GM19025 (cell line): Measurements from ENCODE around the gene MARCHF3.
"Not testable (repeated sequence)": the region's sequence is repeated elsewhere in the genome, so short reads cannot be mapped to it uniquely, and the experiment has no call there.

Source experiments
- ATAC-seq: cut with Tn5 transposase; IDR thresholded peaks from one replicate; pipeline ENCODE4 v1.9.1; 2021; ENCODE audit warnings: mild to moderate bottlenecking, low read depth, moderate library complexity; ENCODE audit not compliant: unreplicated experiment

The MARCHF3 gene

GRCh38 chr5:126925482-126925881, 104.9 kb downstream of the MARCHF3 start:
- no peak for ATAC-seq

GRCh38 chr5:126924331-126925033, 105.9 kb downstream of the MARCHF3 start:
- ATAC-seq = no peak

GRCh38 chr5:126921241-126922091, 108.9 kb downstream of the MARCHF3 start:
- ATAC-seq = no peak

GRCh38 chr5:126920291-126920690, 110.1 kb downstream of the MARCHF3 start:
- ATAC-seq = no peak

GRCh38 chr5:126919566-126919965, 110.8 kb downstream of the MARCHF3 start:
- no peak for ATAC-seq

- ATAC-seq = no peak
Observed at GRCh38 chr5:126918615-126918957, 111.8 kb downstream of the MARCHF3 start.

- ATAC-seq = no peak
Observed at GRCh38 chr5:126917918-126918614, 112.3 kb downstream of the MARCHF3 start.

GRCh38 chr5:126915496-126915895, 114.9 kb downstream of the MARCHF3 start:
- ATAC-seq = no peak

- no peak for ATAC-seq
Observed at GRCh38 chr5:126914801-126915436, 115.4 kb downstream of the MARCHF3 start.

GRCh38 chr5:126912616-126913200, 117.7 kb downstream of the MARCHF3 start:
- no peak for ATAC-seq

GRCh38 chr5:126911986-126912385, 118.4 kb downstream of the MARCHF3 start:
- no peak for ATAC-seq

- ATAC-seq = no peak
Observed at GRCh38 chr5:126909856-126910255, 120.5 kb downstream of the MARCHF3 start.

- not testable (repeated sequence) for ATAC-seq
Observed at GRCh38 chr5:126904407-126904806, 126.0 kb downstream of the MARCHF3 start.

- no peak for ATAC-seq
Observed at GRCh38 chr5:126900796-126901195, 129.6 kb downstream of the MARCHF3 start.

- ATAC-seq = no peak
Observed at GRCh38 chr5:126899476-126899875, 130.9 kb downstream of the MARCHF3 start.

GRCh38 chr5:126897851-126898630, 132.3 kb downstream of the MARCHF3 start:
- ATAC-seq = no peak

- no peak for ATAC-seq
Observed at GRCh38 chr5:126896170-126896702, 134.1 kb downstream of the MARCHF3 start.

- not testable (repeated sequence) for ATAC-seq
Observed at GRCh38 chr5:126895712-126896111, 134.6 kb downstream of the MARCHF3 start.

GRCh38 chr5:126890414-126890813, 139.9 kb downstream of the MARCHF3 start:
- ATAC-seq = not testable (repeated sequence)
